ENCODE results near the gene KBTBD3.

KBTBD3 gene

GRCh38 chr11:106092446-106092845 is 15.3 kb upstream of the KBTBD3 start:
- Histone ChIP-seq H3K4me3 (ENCODE audit: insufficient read depth, low read length, poor library complexity, severe bottlenecking) (no peak overlapping the region), H3K9ac (ENCODE audit: low read length) (no peak overlapping the region), H2AFZ (ENCODE audit: low read depth, low read length, severe bottlenecking) (no peak overlapping the region), H3K4me2 (ENCODE audit: low read depth, low read length, poor library complexity, severe bottlenecking) (no peak overlapping the region), H3F3A (ENCODE audit: insufficient read depth) (no peaks in the 10 kb centered on the region), H3K27ac (ENCODE audit: low read depth, low read length) (no peak overlapping the region), H3K79me2 (ENCODE audit: insufficient read depth, low read length) (peaks cover 38% of the 10 kb centered on the region), H4K20me1 (ENCODE audit: low read depth, low read length) (peaks cover 19% of the 10 kb centered on the region), H3K27me3 (ENCODE audit: low read length) (no peaks in the 10 kb centered on the region), H3K9me3 (ENCODE audit: insufficient read depth, low read length) (no peaks in the 10 kb centered on the region), H3K9me2 (replicated peaks; ENCODE audit: insufficient read depth, low read length) (no peaks in the 10 kb centered on the region), H3K36me3 (ENCODE audit: low read length) (peaks cover 50% of the 10 kb centered on the region)
- TF ChIP-seq CTCF (IDR thresholded peaks at IDR 0.05; ENCODE audit: insufficient read depth, low read length, poor library complexity, severe bottlenecking) (no peak), EZH2phosphoT487 (conservative IDR thresholded peaks at IDR 0.05; ENCODE audit: low read length) (no peak)

GRCh38 chr11:106091480-106092123 is 14.5 kb upstream of the KBTBD3 start:
- Histone ChIP-seq H3K27ac (ENCODE audit: low read depth, low read length) (no peak overlapping the region), H3K9me2 (replicated peaks; ENCODE audit: insufficient read depth, low read length) (no peaks in the 10 kb centered on the region), H3K4me3 (ENCODE audit: insufficient read depth, low read length, poor library complexity, severe bottlenecking) (no peak overlapping the region), H3F3A (ENCODE audit: insufficient read depth) (peaks cover 1% of the 10 kb centered on the region; the same call in 1 of the 2 replicates), H3K9ac (ENCODE audit: low read length) (no peak overlapping the region), H3K4me2 (ENCODE audit: low read depth, low read length, poor library complexity, severe bottlenecking) (no peak overlapping the region), H3K79me2 (ENCODE audit: insufficient read depth, low read length) (peaks cover 47% of the 10 kb centered on the region), H3K9me3 (ENCODE audit: insufficient read depth, low read length) (no peaks in the 10 kb centered on the region), H4K20me1 (ENCODE audit: low read depth, low read length) (peaks cover 19% of the 10 kb centered on the region), H2AFZ (ENCODE audit: low read depth, low read length, severe bottlenecking) (no peak overlapping the region), H3K36me3 (ENCODE audit: low read length) (peaks cover 44% of the 10 kb centered on the region), H3K27me3 (ENCODE audit: low read length) (no peaks in the 10 kb centered on the region)
- no peak for TF ChIP-seq CTCF (IDR thresholded peaks at IDR 0.05; ENCODE audit: insufficient read depth, low read length, poor library complexity, severe bottlenecking)
- no peak for TF ChIP-seq EZH2phosphoT487 (conservative IDR thresholded peaks at IDR 0.05; ENCODE audit: low read length)

GRCh38 chr11:106088896-106089295 is 11.7 kb upstream of the KBTBD3 start:
- Histone ChIP-seq H2AFZ (ENCODE audit: low read depth, low read length, severe bottlenecking) (no peak overlapping the region), H3K36me3 (ENCODE audit: low read length) (peaks cover 31% of the 10 kb centered on the region), H3K9ac (ENCODE audit: low read length) (no peak overlapping the region), H3K79me2 (ENCODE audit: insufficient read depth, low read length) (peaks cover 64% of the 10 kb centered on the region), H3K4me2 (ENCODE audit: low read depth, low read length, poor library complexity, severe bottlenecking) (no peak overlapping the region), H3K27ac (ENCODE audit: low read depth, low read length) (no peak overlapping the region), H3K27me3 (ENCODE audit: low read length) (no peaks in the 10 kb centered on the region), H3K9me2 (replicated peaks; ENCODE audit: insufficient read depth, low read length) (no peaks in the 10 kb centered on the region), H4K20me1 (ENCODE audit: low read depth, low read length) (peaks cover 24% of the 10 kb centered on the region), H3K9me3 (ENCODE audit: insufficient read depth, low read length) (no peaks in the 10 kb centered on the region), H3F3A (ENCODE audit: insufficient read depth) (peaks cover 3% of the 10 kb centered on the region; the same call in 1 of the 2 replicates), H3K4me3 (ENCODE audit: insufficient read depth, low read length, poor library complexity, severe bottlenecking) (no peak overlapping the region)
- TF ChIP-seq EZH2phosphoT487 (conservative IDR thresholded peaks at IDR 0.05; ENCODE audit: low read length) (no peak), CTCF (IDR thresholded peaks at IDR 0.05; ENCODE audit: insufficient read depth, low read length, poor library complexity, severe bottlenecking) (no peak)
